B cell (primary cell): ENCODE results near the gene SERPINB1.

ENCODE experiments used
- CTCF ChIP-seq: fragments of 200-600 bp; IDR thresholded peaks from one replicate; pipeline ENCODE4 v1.8.0; 2022; ENCODE audit warnings: antibody characterized with exemption, mild to moderate bottlenecking
- EZH2 ChIP-seq: IDR thresholded peaks from 2 replicates; pipeline ENCODE4 v1.6.1; 2012; ENCODE audit warnings: borderline replicate concordance, low read depth, mild to moderate bottlenecking, moderate library complexity, low read length; ENCODE audit not compliant: insufficient read depth, poor library complexity, severe bottlenecking

GRCh38 chr6:2782356-2782708, 59.3 kb downstream of the SERPINB1 start:
- TF ChIP-seq CTCF (no peak), EZH2 (no peak)
